HG03280 (cell line): ENCODE results near the gene ZBTB12.
A peak's percentile ranks its signal among the peaks of the same experiment; 100 is the strongest.
"Not testable (repeated sequence)": the region's sequence is repeated elsewhere in the genome, so short reads cannot be mapped to it uniquely, and the experiment has no call there.

Experiments
- ATAC-seq: cut with Tn5 transposase; IDR thresholded peaks from one replicate; pipeline ENCODE4 v1.9.1; 2021; ENCODE audit warnings: mild to moderate bottlenecking, moderate library complexity; ENCODE audit not compliant: unreplicated experiment

The ZBTB12 gene

GRCh38 chr6:31922942-31923341 lies 21.1 kb upstream of the ZBTB12 start:
- no peak for ATAC-seq

GRCh38 chr6:31920811-31921210 lies 18.9 kb upstream of the ZBTB12 start:
- no peak for ATAC-seq

GRCh38 chr6:31919624-31920303 lies 17.9 kb upstream of the ZBTB12 start:
- no peak for ATAC-seq

GRCh38 chr6:31918069-31918720 lies 16.3 kb upstream of the ZBTB12 start:
- no peak for ATAC-seq

- no peak for ATAC-seq
Observed at GRCh38 chr6:31915756-31916155, 13.9 kb upstream of the ZBTB12 start.

- ATAC-seq = no peak
Observed at GRCh38 chr6:31915351-31915750, 13.5 kb upstream of the ZBTB12 start.

- no peak for ATAC-seq
Observed at GRCh38 chr6:31911826-31912585, 10.1 kb upstream of the ZBTB12 start.

GRCh38 chr6:31909298-31909697 lies 7.4 kb upstream of the ZBTB12 start:
- not testable (repeated sequence) for ATAC-seq

- ATAC-seq = peak; percentile 83
Observed at GRCh38 chr6:31908791-31909190, 6.9 kb upstream of the ZBTB12 start.

- ATAC-seq = not testable (repeated sequence)
Observed at GRCh38 chr6:31908255-31908654, 6.4 kb upstream of the ZBTB12 start.

- ATAC-seq = no peak
Observed at GRCh38 chr6:31907158-31907813, 5.4 kb upstream of the ZBTB12 start.

GRCh38 chr6:31906727-31907126 lies 4.8 kb upstream of the ZBTB12 start:
- not testable (repeated sequence) for ATAC-seq

- ATAC-seq = no peak
Observed at GRCh38 chr6:31906122-31906521, 4.2 kb upstream of the ZBTB12 start.

GRCh38 chr6:31905041-31905440 lies 3.2 kb upstream of the ZBTB12 start:
- ATAC-seq = no peak

GRCh38 chr6:31903957-31904356 lies 2.1 kb upstream of the ZBTB12 start:
- no peak for ATAC-seq

GRCh38 chr6:31901415-31901952 lies 402 bp downstream of the ZBTB12 start:
- ATAC-seq = no peak

GRCh38 chr6:31900917-31901414 lies 920 bp downstream of the ZBTB12 start:
- no peak for ATAC-seq

GRCh38 chr6:31899882-31900722 lies 1.8 kb downstream of the ZBTB12 start:
- no peak for ATAC-seq

- no peak for ATAC-seq
Observed at GRCh38 chr6:31899215-31899614, 2.7 kb downstream of the ZBTB12 start.

- no peak for ATAC-seq
Observed at GRCh38 chr6:31898383-31899011, 3.4 kb downstream of the ZBTB12 start.
